MCF 10A (cell line): Measurements from ENCODE around the gene ZBP1. TPM values are rescaled to one million over a fixed set of nuclear protein-coding genes. Genes with fewer than 3 reads are reported as not detected.

Experiments
- BruUV-seq: library from RNA; stranded (reverse); fragments of 400-500 nt; replicated peaks from 2 replicates; lab custom pipeline; 2021; lab: Mats Ljungman, UMichigan
- CTCF ChIA-PET: fragments of 300-600 bp; sonication (Branson Sonifier 250); formaldehyde crosslinking; extraction: SDS; loops from one replicate; lab custom pipeline; 2021; ENCODE audit warnings: antibody characterized with exemption, inconsistent platforms; lab: Yijun Ruan, JAX
- POLR2A ChIA-PET: fragments of 300-600, 350-650 bp; sonication (Branson Sonifier 250); formaldehyde crosslinking; extraction: SDS; loops from one replicate; lab custom pipeline; 2020; ENCODE audit warnings: antibody characterized with exemption, inconsistent platforms; lab: Yijun Ruan, JAX
- DNase-seq: peaks from one replicate; pipeline ENCODE4 v3.0.0-alpha.2; 2018; ENCODE audit not compliant: unreplicated experiment
- H3K27ac Mint-ChIP-seq: one replicate; pipeline ENCODE4 v1.8.0; 2022; ENCODE audit warnings: mild to moderate bottlenecking, low read depth, mixed read lengths; ENCODE audit not compliant: unreplicated experiment
- H3K27me3 Mint-ChIP-seq: one replicate; pipeline ENCODE4 v1.8.0; 2022; ENCODE audit warnings: mixed read lengths; ENCODE audit not compliant: insufficient read depth, unreplicated experiment
- H3K36me3 Mint-ChIP-seq: one replicate; pipeline ENCODE4 v1.8.0; 2022; ENCODE audit warnings: mild to moderate bottlenecking, moderate library complexity, mixed read lengths; ENCODE audit not compliant: insufficient read depth, unreplicated experiment
- H3K4me1 Mint-ChIP-seq: one replicate; pipeline ENCODE4 v1.8.0; 2022; ENCODE audit warnings: mixed read lengths; ENCODE audit not compliant: insufficient read depth, unreplicated experiment
- H3K4me3 Mint-ChIP-seq: one replicate; pipeline ENCODE4 v1.8.0; 2022; ENCODE audit warnings: mild to moderate bottlenecking, moderate library complexity, mixed read lengths; ENCODE audit not compliant: unreplicated experiment
- H3K9me3 Mint-ChIP-seq: one replicate; pipeline ENCODE4 v1.8.0; 2022; ENCODE audit warnings: mixed read lengths; ENCODE audit not compliant: unreplicated experiment
- intact Hi-C: fragments of 100-400 bp; cut with micrococcal nuclease; formaldehyde crosslinking; loops from 2 replicates; pipeline ENCODE4 v1.14.1; 2022
- total RNA-seq: library from RNA; stranded (reverse); gene quantifications from 2 replicates; pipeline ENCODE4 v1.2.3, GENCODE V29; 2022
- TF ChIP-seq, protein P1 (sequence below): fragments of 200-600 bp; IDR thresholded peaks from one replicate; pipeline ENCODE4 v1.8.0; 2022; ENCODE audit warnings: antibody characterized with exemption, mild to moderate bottlenecking; ENCODE audit not compliant: unreplicated experiment

The ZBP1 gene
- total RNA-seq, 1 experiment from 2014 or later = not detected

DNA sequence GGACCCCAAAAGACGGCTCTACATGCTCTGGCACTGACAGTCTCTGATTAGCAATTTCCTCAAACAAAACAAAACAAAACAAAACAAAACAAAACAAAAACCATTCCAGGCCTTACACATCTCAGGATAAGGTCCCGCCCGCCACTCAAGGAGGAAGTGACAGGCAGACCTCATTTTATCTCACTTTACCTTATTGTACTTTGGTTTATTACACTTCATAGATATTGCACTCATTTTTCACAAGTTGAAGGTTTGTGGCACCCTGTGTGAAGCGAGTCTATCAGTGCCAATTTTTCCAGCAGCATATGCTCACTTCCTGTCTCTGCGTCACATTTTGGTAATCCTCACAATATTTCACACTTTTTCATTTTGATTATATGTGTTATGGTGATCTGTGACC lies 15.2 kb downstream of the ZBP1 start:
- Mint-ChIP-seq H3K9me3 (no peaks in the 10 kb centered on the region), H3K4me3 (no peak overlapping the region), H3K36me3 (no peaks in the 10 kb centered on the region), H3K27ac (no peak overlapping the region), H3K4me1 (no peaks in the 10 kb centered on the region), H3K27me3 (peaks cover 56% of the 10 kb centered on the region)
- no peak for DNase-seq
- ChIA-PET POLR2A (no interaction called here), CTCF (interaction anchor here (1.2 to 1.8 kb wide), 2 partner anchors 605 to 606 kb away, joined by 4 to 19 read pairs; no protein-coding TSS in a partner anchor)
- TF ChIP-seq, protein P1, sequence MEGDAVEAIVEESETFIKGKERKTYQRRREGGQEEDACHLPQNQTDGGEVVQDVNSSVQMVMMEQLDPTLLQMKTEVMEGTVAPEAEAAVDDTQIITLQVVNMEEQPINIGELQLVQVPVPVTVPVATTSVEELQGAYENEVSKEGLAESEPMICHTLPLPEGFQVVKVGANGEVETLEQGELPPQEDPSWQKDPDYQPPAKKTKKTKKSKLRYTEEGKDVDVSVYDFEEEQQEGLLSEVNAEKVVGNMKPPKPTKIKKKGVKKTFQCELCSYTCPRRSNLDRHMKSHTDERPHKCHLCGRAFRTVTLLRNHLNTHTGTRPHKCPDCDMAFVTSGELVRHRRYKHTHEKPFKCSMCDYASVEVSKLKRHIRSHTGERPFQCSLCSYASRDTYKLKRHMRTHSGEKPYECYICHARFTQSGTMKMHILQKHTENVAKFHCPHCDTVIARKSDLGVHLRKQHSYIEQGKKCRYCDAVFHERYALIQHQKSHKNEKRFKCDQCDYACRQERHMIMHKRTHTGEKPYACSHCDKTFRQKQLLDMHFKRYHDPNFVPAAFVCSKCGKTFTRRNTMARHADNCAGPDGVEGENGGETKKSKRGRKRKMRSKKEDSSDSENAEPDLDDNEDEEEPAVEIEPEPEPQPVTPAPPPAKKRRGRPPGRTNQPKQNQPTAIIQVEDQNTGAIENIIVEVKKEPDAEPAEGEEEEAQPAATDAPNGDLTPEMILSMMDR = no peak
- no TSS peak for BruUV-seq
- intact Hi-C loops = no loop called here

DNA sequence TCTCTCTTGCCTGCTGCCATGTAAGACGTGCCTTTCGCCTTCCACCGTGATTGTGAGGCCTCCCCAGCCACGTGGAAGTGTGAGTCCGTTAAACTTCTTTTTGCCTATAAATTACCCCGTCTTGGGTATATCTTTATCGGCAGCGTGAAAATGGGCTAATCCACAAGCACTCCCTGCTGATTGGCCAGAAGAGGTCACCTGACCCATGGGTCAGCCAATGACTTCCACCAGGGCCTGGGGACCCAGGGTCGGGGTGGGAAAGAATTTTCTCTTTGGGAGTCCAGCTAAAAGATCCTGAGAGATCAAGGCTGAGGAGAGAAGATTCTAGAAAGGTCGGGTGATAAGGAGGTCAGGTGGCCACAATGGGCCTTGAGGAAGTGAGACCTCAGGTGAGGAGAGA lies 17.1 kb downstream of the ZBP1 start:
- no TSS peak for BruUV-seq
- TF ChIP-seq, protein P1 = no peak
- no peaks in the 10 kb centered on the region for H3K4me1 Mint-ChIP-seq
- no peak for DNase-seq
- no peaks in the 10 kb centered on the region for H3K36me3 Mint-ChIP-seq
- no peaks in the 10 kb centered on the region for H3K9me3 Mint-ChIP-seq
- peaks cover 37% of the 10 kb centered on the region for H3K27me3 Mint-ChIP-seq
- no peak overlapping the region for H3K4me3 Mint-ChIP-seq
- intact Hi-C loops = no loop called here
- CTCF ChIA-PET = interaction anchor here (0.7 to 11.8 kb wide), 3 partner anchors 16 to 607 kb away, joined by 3 to 435 read pairs (median 5); no protein-coding TSS in a partner anchor
- POLR2A ChIA-PET = no interaction called here
- no peak overlapping the region for H3K27ac Mint-ChIP-seq

DNA sequence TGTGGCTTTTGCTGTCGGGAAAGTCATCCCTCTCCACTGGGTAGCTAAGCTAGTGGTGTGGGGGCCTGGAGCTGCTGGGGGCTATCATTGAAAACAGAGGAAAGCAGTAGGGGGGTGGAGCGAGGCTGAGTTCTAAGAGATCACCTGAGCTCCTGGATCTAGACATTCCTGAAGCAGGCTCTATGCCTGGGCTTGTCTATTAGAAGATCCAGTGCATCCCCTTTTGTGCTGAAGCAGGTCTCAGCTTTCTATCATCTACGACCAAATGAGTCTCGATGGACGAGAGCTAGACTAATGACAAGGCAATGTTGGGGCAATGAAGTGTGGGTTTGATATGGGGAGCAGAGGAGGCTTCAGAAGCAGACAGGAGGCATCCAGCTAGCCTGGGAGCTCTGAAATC lies 18.5 kb downstream of the ZBP1 start:
- BruUV-seq = no TSS peak
- TF ChIP-seq, protein P1 = no peak
- POLR2A ChIA-PET = interaction anchor here (1.2 kb wide), 1 partner anchor 80 kb away, joined by 3 read pairs; no protein-coding TSS in a partner anchor
- no peak overlapping the region for H3K4me3 Mint-ChIP-seq
- CTCF ChIA-PET = interaction anchor here (0.7 to 11.8 kb wide), 13 partner anchors 10 to 608 kb away, joined by 3 to 435 read pairs (median 5); partner anchors contain the start of gene ZBP1
- intact Hi-C loops = no loop called here
- H3K9me3 Mint-ChIP-seq = no peaks in the 10 kb centered on the region
- DNase-seq = no peak
- H3K4me1 Mint-ChIP-seq = no peaks in the 10 kb centered on the region
- no peak overlapping the region for H3K27ac Mint-ChIP-seq
- peaks cover 23% of the 10 kb centered on the region for H3K27me3 Mint-ChIP-seq
- no peaks in the 10 kb centered on the region for H3K36me3 Mint-ChIP-seq

DNA sequence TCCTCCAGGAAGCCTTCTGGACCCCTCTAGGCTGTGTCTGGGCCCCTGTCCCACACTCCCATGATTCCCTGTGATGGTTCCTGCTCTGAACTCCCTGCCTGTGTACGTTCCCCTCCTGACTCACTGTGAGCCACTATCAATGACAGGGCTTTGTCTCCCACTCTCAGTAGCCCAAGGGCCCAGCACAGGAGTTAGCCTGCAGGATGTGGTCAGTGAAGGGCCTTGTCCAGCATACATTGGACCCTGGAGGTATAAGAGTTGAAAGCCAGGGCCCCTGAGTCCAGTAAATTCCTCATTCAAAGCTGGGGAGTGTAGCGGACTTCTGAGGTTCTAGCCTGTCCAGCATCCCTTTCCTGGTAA lies 19.0 kb downstream of the ZBP1 start:
- TF ChIP-seq, protein P1 = no peak
- BruUV-seq = no TSS peak
- Mint-ChIP-seq H3K4me3 (no peak overlapping the region), H3K9me3 (no peaks in the 10 kb centered on the region), H3K4me1 (no peaks in the 10 kb centered on the region), H3K27me3 (peaks cover 17% of the 10 kb centered on the region), H3K27ac (no peak overlapping the region), H3K36me3 (no peaks in the 10 kb centered on the region)
- CTCF ChIA-PET = interaction anchor here (0.6 to 11.8 kb wide), 13 partner anchors 10 to 609 kb away, joined by 3 to 435 read pairs (median 5); partner anchors contain the start of gene ZBP1
- intact Hi-C loops = no loop called here
- DNase-seq = no peak
- POLR2A ChIA-PET = no interaction called here
